NCI-H2029 (cell line): ENCODE data around the gene THSD7A.
A peak's percentile ranks its signal among the peaks of the same experiment; 100 is the strongest.
"Not testable (repeated sequence)": the region's sequence is repeated elsewhere in the genome, so short reads cannot be mapped to it uniquely, and the experiment has no call there.

Source experiments
- DNase-seq: peaks from one replicate; lab custom pipeline; 2025; lab: John Stamatoyannopoulos, UW

THSD7A gene

DNA sequence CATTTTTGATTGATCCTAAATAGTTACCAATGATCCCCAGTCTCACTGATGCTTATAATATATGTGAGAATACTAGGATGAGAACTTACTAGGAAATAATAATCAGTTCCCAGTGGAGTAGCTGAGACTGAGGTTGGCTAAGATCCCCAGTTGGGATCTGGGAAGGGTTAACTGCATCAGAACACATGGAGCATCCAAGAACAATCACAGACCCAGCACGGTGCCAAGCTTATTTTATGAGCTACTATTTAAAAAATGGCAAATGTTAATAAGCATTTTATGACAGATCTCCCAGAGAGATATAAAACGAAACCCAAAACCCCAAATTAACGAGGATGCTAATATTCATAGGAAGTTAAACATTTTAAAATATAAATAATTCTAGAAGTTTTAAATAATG is 379.5 kb downstream of the THSD7A start:
- DNase-seq, result no peak

DNA sequence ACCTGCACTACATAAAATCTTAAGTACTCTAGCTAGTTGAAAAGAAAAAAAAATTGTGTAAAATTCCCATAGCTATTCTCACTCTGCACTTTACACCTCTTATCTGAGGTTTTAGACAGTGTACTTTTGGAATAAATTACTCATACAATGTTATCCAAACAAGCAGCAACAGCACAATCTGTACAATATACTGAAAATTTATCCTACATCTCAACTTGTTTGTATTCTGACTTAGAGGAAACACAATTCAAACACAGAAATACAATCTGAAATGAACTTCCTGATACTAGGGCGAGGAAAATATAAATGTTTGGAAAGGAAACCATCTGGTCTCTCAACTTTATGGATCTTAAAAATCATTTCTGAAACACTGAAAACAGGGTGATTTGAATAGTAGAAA is 381.7 kb downstream of the THSD7A start:
- no peak for DNase-seq

DNA sequence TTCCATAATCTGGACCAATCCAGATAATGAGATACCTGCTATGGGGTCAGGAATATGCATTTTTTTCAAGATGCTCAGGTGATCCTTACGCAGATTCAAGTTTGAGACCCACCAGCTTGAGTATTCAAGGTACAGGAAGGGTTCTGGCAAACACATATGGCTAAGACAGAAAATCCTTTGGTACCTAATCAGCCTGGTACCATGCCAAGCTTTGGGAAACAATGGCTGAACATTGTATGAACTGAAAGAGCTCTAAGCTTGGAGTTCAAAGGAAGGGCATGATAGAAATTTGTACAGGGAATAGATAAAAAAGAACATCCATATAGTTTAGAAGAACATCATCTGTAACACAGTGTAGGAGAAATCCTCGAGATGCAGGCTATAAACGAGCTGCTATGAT is 382.7 kb downstream of the THSD7A start:
- no peak for DNase-seq

DNA sequence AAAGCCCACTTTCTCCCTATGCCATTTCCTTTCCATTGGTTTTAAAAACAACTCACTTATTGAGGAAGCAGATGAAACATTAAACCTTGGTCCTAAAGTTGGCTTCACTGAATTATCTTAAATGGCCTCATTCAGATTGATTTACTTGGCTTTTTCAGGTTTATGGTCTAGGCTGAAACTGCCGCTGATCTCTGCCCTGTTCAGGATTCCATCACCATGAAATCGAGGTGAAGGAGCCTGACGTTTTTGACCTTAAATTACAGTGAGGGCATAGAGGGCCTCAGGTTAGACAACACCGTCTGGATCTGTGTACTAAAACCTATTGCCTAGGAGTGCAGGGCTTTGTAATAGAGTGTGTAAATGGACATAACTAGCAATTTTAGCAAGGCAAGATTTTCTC is 383.7 kb downstream of the THSD7A start:
- no peak for DNase-seq

DNA sequence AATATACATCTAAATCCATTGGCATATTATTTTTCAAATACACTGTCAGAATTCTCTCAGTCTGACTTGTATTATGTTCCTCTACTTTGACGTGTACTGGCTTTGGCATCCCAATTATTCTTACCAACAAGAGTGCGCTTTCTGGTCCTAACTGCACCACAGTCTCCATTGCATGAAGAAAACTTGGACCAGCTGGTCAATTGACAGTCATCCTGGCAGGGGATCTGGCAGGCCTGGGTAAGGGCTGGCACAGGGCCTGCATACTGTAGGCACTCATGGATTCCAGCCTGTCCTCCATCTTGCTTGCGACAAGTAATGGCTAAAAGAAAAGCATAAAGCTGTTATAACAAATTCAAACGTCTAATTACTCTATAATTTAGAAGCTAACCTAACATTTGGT is 384.9 kb downstream of the THSD7A start:
- no peak for DNase-seq

DNA sequence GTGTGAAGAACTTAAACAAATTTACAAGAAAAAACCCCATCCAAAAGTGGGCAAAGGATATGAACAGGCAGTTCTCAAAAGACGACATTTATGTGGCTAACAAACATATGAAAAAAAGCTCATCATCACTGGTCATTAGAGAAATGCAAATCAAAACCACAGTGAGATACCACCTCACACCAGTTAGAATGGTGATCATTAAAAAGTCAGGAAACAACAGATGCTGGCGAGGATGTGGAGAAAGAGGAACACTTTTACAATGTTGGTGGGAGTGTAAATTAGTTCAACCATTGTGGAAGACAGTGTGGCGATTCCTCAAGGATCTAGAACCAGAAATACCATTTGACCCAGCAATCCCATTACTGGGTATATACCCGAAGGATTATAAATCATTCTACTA is 388.1 kb downstream of the THSD7A start:
- not testable (repeated sequence) for DNase-seq

DNA sequence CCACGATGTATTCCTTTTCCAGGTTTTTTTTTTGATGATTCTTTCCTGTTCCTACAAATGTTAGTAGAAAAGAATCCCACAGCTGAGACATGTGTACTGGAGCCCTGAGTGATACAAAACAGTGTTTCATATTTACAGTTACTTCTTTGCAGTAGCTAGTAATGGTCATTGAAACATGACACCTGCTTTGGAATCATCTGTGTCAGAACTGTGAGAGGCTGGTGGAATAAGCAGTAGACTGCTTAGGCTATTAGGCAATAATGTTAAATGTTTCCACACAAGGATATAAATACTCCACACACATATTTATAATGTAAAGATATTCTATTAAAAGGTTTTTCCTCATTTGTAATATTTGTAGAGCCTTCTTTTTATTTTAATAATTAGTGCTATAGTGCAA is 394.0 kb downstream of the THSD7A start:
- no peak for DNase-seq

DNA sequence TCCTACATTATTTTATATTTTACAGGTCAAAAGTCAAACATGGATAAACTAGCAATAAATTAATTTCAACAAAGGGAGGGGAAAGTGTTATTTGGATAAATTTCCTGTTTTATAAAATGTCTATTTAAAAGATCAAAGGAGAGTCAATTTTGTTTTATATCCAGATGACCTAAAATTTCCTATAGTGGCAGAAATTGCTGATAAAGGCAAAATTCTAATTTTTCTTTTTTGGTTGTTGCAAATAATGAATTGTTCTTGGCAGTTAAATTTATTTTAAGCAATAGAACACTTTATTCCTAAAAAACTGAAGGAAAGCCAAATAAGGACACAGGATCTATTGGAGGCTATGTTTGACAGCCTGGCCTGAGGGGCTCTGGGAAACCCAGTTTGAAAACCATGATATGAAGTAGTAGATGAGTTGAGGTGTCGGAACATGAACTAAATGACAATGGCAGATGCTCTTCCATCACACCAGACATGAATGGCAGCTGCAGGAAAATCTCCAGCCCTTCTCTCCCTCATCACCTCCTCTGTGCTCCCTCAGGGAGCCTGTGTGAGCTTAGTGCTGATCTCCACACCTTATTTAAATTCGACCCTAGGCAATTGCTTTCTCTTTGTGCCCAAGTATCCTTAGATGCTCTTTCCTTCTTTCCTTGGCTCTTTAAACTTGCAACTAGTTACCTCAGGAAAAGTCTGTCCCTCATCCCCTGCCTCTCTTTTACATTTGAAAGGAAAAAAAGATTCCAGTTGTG is 395.0 kb downstream of the THSD7A start:
- DNase-seq, result no peak

DNA sequence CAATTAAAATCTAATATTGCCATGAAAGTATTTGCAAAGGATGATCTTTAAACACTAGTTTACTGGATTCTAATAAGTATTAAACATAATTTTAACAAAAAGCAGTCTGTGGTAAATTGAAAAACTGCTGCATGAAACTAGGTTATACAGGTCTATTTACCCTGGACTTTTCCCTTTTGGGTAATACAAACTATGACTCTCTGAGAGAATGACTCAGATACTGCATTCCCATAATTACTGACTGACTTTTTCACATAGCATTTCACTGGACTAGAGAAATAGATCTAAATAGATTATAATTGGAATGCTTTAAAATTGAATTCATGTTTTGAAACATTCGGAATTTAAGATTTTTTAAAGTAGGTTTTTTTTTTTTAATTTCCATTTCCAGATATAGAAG is 395.7 kb downstream of the THSD7A start:
- DNase-seq, result no peak

DNA sequence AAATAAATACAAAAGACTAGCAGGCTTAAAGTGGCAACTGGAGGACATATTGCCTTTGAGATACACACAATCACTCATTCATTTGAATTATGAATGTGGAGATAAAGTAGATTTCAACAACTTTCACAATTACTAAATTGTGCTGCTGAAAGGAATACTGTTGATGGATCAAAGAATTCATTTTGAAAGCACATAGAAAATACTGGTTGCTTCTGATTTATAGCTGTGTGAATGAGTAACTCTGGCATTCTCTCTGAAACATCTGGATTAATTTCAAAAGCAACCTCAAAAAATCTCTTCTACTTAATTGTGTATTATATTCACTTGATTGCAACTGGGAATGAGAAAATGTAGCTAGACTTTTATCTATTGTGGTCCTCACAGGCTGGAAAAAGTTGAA is 397.6 kb downstream of the THSD7A start:
- no peak for DNase-seq

DNA sequence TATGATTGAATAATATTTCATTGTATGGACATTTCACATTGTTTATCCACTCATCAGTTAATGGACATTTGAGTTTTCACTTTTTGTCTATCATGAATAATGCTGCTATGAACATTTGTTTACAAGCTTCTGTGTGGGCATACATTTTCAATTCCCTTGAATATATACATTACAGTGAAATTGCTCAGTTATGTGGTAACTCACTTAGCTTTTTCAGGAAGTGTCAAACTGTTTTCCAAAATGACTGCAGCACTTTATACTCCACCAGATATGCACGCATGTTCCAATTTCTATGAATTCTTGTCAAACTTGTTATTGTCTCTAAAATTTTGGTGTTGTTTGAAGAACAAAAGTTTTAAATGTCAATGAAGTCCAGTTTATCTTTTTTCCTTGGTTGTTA is 401.2 kb downstream of the THSD7A start:
- DNase-seq, result no peak

DNA sequence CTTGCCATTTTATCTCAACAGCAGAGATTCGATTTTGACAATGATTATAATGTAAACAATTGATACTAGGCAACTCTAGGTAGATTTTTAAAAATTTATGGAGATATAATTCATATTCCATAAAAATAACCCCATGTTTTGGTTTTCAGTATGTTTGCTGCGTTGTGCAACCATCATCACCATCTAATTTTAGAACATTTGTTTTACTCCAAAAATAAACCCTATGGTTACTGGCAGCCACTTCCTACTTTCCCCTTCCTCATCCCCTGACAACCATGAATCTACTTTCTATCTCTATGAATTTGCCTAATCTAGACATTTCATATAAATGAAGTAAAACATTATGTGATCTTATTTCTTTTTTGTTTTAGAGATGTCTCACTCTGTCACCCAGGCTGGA is 401.9 kb downstream of the THSD7A start:
- DNase-seq, result no peak

DNA sequence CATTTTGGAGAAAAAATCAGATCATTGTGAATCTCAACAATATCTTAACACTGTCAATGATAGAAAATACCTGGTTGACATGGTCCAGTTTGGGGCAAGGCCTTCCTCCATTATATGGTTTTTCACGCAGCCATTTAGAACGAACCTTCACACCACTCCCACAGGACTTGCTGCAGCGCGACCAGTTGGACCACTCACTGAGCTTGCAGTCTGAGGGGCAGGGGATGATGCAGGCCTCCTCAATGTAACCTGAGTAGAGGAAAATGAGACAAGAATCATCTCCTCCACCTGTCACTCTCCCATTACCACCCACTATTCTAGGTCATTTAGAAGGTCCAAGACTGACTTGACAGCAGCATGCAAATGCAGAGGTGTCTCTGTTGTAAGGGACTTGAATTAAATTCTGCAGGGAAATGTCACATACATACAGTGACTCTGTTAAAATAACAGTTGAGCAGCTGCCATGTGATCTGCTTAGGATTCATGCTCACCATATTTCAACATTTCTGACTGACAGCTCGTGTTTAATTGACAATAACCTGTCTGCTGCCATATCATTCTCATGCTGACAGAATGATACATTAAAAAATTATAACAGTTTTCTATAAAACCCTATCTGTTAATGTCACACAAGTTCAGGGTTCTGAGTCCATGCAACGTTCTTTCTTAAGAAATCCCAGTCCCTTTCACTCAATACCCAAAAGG is 403.0 kb downstream of the THSD7A start:
- DNase-seq, result no peak

DNA sequence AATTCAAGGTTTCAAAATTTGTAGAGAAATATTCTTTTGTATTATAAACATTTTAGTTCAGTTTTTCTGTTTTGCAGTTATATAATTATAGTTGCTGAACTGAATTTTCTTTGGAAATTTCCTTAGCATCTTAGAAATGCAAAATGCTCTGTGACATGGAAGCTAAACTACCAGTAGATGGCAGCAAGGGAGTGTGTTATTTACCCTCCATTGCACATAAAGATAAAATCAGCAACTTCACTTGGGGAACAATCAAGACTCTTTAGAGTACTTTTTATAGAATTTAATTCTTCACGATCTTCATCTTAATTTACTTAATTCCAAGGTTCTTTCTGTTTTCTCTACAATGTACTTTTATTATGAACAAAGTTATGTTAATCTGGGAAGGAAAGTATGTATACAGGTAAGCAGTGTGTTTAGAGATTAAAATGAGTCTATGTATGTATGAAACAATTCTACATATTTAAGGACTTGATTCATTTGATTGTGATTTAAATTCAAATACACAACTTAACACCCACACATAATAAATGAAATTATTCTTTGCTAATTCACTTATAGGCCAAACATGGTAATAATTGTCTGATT is 404.2 kb downstream of the THSD7A start:
- DNase-seq, result peak; percentile 12

DNA sequence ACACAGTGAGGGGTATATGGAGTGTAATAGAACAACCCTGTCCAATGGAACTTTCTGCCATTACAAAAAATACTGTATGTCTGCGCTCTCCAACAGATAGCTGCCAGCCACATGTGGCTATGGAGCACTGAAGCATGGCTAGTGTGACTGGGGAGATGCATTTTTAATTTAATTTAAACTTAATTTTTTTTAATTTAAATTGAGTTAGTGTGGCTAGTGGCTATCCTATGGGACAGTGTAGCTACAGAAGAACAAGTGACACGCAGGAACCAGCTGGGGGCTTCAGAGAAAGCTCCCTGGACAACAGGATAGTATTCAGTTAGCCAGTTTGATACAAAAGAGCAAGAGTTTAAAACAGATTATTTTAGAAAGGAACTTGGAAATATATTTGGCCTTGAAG is 408.0 kb downstream of the THSD7A start:
- no peak for DNase-seq

DNA sequence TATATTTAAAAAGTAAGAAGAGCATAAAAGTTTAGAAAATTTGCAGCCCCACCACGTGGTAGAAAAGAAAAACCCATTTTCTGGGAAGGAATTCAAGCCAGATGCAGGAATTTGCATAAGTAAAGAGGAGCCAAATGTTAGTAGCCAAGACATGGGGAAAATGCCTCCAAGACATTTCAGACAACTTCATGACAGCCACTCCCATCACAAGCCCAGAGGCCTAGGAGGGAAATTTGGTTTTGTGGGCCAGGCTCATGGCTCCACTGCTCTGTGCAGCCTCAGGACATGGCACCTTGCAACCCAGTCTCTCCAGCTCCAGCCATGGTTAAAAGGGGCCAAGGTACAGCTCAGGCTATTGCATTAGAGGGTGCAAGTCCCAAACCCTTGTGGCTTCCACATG is 411.9 kb downstream of the THSD7A start:
- DNase-seq, result no peak

DNA sequence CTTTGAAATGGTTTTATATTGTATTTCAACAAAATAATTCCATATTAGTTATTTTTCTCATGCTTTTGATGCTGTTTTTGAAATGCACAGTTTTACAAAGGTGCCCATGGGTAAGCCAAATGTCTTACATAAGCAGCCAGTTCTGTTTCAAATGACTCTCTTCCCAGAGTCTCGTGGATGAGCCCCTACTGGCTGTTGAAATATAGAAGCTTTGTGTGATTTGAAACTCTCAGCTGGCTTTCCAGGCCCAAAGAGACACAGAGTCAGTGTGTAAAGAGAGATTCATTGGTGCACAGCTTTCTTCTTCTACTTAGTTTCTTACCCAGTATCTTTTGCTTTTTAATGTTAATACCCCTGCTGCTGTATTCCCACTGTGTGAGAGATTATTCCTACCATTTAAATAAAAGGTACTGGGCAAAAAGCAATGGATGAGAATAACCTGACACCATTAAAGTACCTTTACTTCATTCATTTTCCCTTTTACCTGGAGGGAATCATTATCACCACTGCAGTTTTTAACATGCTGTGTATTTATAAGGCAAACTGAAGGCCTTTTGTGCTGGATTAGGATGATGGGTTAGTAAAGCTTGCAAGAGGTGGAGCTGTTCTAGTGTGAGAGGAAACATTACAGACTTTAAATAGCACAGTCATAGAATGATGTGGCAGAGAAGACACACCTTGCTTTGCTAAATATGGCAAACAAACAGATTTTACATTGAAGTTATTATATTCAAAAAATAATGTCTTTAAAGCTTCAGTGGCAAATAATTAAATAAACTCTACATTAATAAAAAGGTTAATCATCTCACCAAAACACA is 415.1 kb downstream of the THSD7A start:
- no peak for DNase-seq

DNA sequence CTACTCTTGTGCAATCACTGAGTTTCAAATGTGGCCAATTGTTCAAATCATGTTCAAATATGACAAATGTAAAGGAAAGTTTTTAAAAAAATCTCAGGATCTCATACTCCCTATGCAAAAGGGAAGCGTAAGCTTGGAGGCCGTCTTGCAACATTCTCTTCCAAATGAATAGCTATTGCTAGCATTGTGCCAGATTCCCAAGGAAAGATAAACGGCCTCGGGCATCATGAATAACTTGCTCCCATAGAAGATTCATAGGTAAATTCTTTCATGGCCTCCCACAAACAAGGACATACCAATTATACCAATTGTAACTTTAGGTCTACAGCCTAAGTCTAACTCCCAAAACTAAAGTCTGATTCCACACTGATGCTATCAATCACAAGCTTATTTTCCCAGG is 416.9 kb downstream of the THSD7A start:
- DNase-seq, result no peak

DNA sequence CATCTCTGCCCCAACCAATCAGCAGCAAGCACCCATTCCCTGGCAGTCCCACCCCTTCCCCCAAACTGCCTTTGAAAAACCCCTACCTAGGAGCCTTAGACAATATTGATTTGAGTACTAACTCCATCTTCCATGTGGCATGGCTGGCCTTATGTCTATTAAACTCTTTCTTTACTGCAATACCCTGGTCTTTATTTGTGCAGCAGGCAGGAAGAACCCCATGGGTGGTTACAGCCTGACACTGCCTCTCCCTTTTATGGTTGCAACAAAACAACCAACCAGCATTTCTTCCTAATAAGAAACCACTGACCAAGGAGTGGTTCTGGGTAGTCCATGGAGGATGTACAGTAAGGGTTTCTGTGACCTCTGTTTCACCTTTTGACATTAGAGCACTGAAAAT is 418.1 kb downstream of the THSD7A start:
- DNase-seq, result no peak

DNA sequence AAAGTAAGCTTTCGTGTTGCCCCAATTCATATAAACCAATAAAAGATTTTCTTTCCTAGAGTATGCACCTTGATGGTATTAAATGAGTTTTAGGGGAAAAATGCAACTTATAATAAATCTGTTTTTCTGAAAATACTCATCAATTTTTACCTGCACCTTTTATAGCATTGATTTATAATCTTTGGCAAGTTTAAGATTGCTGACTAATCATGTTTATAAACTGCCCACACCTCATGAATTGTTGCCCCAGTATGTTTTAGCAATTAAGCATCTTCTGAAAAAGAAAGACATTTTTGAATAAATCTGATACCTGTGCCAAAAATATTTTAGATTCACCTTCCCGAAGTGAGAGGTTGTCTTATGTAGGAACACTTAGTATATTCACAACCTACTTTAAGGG is 420.0 kb downstream of the THSD7A start:
- DNase-seq, result no peak

DNA sequence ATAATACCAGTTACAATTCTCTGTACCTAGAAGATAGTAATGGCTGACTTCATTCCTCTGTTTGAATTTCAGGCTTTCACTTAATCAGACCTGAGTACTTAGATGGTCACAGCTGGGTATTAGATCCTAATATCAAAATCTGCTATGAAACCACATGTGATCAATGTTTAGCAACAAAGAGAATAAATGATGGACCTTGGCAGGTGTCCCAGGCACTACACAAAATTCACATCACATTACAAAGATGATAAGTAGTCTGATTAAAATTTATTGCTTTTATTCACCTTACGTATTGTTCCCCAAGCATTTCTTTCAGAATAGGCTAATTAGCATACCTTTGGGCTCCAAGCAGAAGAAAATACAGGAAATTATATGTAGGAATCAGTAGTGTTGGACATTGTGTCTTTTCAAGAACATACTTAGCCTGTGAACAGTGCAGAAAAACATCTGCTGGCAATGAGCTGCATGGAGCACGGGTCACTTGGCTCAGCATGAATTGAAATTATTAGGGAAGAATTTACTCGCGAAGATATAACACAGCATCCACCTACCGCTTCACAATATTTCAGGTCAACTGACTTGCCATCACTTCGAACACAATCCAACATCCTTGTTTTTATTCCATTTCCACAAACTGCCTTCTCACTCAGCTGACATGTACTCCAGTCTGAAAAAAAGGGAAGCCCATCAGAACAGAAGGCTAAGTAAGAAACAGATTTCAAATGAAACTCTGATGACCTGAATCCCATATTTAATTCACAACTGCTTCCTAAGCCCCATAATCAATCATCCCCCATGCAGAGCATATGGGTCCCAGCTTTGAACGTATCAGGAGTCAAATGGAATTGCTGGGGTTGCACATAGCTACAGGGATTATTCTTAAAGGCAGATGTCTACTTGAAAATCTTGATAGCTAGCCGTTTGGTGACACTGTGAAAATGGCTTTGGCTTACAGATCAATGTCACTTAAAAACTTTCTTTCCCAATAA is 421.0 kb downstream of the THSD7A start:
- DNase-seq, result no peak
